NCI-H524 (cell line): ENCODE data around the gene PNKD.

Experiments
- DNase-seq, 2 experiments: peaks; one replicate each; lab custom pipeline; 2025; lab: John Stamatoyannopoulos, UW

Gene PNKD

DNA sequence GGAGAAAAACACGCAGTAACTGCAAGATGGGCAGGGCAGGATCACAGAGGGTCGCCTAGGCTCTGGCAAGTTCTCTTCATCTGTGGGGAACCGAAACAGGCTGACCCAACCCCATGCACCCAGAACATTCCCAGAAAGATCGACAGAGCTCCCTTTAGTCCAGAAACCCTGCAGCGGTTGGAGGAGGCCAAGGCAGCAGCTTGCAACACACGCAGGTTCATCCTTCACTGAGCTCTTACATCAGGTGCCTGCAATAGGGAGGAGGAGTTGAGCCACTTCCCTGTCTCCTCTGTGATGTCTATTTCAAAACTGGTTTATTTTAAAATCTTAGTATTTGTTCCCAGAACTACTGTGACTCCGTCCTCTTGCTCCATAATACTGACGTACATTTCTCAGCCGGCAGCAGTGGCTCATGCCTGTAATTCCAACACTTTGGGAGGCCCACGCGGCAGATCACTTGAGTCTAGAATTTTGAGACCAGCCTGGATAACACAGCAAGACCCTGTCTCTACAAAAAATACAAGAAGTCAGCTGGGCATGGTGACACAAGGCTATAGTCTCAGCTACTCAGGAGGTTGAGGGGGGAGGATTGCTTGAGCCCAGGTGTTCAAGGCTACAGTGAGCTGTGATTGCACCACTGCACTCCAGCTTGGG is 100.2 kb downstream of the PNKD start:
- no peak for DNase-seq

DNA sequence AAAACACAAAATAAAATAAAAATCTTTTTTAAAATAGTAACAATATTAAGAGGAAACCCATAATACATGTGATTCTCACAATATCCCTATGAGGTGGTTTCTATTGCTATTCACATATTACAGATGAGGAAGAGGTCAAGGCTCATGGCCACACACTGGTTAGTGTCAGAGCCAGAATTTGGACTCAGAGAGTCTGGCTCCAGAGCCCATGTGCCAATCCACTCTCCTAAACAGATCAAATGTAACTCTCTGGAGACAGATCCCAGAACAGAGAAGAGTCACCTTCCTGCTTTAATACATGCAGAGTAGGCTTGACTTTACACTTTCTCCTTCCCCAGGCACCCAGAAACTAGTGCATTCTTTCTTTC is 101.6 kb downstream of the PNKD start:
- DNase-seq: no peak

DNA sequence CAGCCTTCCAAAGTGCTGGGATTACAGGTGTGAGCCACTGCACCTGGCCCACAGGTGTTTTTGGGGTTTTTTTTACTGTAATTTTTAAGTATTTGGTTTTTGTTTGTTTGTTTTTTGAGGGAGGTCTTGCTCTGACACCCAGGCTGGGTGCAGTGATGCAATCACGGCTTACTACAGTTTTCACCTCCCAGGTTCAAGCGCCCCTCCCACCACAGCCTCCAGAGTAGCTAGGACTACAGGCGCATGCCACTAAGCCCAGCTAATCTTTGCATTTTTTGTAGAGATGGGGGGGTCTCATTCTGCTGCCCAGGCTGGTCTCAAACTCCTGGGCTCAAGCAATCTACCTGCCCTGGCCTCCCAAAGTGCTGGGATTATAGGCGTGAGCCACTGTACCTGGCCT is 104.5 kb downstream of the PNKD start:
- no peak for DNase-seq

DNA sequence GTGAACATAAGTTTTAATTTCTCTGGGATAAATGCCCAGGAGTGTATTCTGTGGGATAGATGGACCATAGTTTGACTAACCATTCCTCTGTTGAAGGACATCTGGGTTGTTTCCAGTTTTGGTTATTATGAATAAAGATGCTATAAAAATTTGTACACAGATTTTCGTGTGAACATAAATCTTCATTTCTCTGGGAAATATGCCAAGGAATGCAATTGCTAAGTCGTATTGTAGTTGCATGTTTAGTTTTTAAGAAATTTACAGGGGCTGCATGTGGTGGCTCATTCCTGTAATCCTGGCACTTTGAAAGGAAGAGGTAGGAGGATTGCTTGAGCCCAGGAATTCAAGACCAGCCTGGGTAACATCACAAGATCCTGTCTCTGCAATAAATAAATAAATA is 104.9 kb downstream of the PNKD start:
- DNase-seq: no peak

DNA sequence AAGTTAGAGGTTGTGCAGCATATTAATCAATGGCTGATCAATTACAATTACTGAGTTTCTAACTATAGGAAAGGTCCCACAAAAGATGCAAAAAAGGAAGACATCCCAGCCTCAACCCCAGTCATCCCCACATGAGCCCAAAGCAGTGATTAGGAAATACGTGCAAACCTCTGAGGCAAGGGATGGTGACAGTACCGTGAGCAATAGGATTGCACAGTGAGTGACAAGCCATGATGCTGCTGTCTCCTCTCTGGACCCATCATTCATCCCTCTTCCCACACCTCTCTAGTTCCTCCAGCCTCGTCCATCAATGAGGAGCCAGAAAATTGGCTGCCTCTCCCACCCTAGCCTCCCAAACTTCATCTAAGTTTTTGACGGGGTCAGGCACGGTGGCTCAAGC is 107.7 kb downstream of the PNKD start:
- no peak for DNase-seq

DNA sequence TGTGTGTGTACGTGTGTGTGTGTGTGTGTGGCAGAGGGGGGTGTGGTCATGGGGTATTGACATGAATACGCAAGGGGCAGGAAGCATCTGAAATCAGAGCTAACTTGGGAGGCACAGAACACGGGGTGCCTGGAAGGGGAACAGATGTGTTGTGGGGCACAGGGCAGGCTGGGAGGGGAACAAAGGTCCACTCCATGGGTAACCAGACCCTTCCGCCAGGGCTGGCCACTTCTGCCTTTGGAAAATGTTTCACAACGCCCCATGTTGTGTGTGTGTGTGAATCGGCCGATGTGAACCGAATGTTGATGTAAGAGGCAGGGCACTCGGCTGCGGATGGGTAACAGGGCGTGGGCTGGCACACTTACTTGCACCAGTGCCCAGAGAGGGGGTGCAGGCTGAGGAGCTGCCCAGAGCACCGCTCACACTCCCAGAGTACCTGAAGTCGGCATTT is 111.6 kb downstream of the PNKD start, which contains the start of gene SLC11A1:
Gene SLC11A1, plus strand, starts transcription at position 358 of the 451 bp plus-strand sequence. CDS start 96 bp downstream, outside the sequence.
- DNase-seq: no peak

DNA sequence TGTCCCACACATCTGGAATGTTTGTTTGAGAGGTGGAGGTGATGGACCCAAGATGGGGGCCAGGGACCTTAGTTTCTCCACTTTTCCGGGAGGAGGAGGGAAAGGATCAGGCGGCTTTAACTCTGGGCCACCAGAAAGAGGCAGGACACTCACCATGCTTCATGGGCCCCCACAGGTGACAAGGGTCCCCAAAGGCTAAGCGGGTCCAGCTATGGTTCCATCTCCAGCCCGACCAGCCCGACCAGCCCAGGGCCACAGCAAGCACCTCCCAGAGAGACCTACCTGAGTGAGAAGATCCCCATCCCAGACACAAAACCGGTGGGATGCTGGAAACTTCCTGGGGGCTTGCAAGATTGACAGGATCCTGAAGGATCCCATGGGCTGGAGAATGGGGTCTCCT is 112.5 kb downstream of the PNKD start:
- no peak for DNase-seq

DNA sequence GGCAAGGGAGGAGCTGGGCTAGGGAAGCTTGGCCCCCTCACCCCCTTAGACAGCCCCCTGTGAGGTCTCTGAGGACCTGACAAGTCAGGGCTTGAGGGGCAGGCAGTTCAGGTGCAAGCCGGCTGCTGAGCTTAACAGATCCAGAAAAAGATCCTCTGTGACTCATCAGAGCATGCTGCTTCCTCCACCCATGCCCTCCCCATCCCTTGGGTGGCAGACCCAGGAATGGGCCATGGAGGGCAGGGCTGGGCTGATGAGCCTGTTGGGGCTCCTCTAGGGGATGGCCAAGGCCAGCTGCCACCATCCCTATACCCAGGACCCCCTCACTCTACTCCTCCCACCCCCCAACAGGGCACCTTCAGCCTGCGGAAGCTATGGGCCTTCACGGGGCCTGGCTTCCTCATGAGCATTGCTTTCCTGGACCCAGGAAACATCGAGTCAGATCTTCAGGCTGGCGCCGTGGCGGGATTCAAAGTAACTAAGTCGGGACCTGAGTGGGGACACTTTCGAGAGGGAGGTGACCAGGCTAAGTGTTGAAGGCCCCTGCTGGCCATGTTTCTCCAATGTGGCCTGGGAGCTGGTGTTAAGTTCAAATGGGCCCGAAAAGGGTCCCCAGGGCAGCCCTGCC is 113.7 kb downstream of the PNKD start:
- DNase-seq: no peak

DNA sequence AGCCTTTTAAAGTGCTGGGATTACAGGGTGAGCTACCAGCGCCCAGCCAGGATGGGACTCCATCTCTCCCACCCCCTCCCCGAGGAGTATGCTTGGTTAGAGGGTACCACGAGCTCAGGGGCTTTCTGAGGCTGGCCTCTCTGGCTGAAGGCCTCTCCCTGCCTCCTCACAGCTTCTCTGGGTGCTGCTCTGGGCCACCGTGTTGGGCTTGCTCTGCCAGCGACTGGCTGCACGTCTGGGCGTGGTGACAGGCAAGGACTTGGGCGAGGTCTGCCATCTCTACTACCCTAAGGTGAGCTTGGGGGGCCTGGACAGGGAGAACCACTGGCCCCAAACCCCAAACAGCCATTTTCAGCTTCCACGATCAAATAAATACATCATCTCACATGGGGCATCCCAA is 114.7 kb downstream of the PNKD start:
- no peak for DNase-seq

DNA sequence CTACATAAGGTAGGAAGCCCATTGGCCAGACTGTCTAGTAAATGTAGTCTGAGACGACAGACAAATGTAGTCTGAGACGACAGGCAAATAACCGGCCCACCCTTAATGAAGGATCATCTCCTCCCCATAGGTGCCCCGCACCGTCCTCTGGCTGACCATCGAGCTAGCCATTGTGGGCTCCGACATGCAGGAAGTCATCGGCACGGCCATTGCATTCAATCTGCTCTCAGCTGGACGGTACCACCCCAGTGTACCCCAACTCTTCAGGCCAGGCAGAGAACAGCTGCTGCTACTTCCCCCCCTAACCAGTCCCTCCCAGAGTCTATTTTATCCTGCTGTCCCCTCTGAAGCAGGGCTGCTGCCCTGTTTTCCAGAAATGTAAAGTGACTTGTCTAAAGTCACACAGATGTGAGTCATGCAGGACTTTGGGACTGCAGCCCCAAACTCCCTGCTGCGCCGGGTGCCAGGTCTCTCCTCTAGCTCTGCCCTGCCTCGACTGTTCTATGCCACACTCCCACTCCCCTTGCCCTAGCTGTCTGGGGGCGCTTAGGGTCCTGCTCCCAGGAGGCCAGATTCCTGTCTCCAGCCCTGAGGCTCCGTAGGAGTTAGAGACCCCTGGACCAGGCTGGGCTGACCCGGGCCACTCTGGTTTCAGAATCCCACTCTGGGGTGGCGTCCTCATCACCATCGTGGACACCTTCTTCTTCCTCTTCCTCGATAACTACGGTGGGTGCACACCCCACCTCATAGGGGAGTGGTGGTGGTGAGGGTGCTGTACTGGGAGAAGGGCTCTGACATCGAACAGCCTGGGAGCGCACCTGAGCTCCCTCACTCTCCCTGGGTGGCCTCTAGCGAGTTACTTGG is 116.4 kb downstream of the PNKD start:
- DNase-seq: no peak

DNA sequence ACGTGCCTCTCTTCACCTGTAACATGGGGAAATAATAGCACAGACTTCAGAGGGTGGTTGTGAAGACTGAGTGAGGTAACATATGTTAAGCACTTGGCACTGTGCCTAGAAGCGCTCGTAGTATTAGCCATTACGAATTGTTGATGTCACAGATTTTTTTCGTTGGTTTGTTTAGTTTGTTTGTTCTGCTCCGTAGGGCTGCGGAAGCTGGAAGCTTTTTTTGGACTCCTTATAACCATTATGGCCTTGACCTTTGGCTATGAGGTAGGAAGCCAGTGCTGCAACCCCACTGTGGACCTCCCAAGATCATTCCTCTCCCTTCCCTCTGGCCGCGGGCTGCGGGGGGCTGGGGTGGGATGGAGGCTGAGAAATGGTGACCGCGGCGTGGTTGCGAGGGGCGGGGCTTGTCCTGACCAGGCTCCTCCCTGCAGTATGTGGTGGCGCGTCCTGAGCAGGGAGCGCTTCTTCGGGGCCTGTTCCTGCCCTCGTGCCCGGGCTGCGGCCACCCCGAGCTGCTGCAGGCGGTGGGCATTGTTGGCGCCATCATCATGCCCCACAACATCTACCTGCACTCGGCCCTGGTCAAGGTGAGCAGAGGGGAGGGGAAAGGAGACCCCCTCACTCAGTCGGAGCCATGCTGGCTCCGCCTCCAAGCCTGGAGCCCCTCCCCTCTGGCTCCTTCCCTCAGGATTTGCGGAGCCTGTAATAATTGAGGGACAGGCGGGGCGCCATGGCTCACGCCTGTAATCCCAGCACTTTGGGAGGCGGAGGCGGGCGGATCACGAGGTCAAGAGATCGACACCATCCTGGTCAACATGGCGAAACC is 117.3 kb downstream of the PNKD start:
- peak; percentile 55 to 73 for DNase-seq

DNA sequence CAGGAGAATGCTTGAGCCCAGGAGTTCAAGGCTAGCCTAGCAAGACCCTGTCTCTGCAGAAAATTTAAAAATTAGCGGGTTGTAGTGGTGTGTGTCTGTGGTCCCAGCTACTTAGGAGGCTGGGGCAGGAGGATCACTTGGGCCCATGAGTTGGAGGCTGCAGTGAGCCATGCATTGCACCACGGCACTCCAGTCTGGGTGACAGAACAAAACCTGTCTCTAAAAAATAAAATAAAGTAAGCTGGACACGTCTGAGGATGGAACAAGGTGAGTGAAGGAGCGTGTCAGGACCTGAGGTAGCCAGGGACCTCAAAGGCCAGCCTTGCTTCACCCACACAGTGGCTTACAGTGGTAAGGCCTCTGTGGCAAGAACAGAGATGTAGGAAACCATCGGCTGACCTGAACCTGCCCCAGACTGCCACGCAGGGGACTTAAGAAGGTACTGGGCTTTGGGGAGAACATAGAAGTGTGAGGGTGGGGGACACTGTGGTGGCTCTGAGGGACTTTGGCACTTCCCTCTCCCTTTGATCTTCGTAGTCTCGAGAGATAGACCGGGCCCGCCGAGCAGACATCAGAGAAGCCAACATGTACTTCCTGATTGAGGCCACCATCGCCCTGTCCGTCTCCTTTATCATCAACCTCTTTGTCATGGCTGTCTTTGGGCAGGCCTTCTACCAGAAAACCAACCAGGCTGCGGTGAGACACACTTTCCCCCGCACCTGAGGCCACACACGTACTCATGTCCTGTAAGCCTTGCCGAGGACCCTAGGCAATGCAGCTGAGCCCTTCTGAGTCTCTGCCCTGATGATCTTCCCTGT is 119.2 kb downstream of the PNKD start:
- DNase-seq: no peak

DNA sequence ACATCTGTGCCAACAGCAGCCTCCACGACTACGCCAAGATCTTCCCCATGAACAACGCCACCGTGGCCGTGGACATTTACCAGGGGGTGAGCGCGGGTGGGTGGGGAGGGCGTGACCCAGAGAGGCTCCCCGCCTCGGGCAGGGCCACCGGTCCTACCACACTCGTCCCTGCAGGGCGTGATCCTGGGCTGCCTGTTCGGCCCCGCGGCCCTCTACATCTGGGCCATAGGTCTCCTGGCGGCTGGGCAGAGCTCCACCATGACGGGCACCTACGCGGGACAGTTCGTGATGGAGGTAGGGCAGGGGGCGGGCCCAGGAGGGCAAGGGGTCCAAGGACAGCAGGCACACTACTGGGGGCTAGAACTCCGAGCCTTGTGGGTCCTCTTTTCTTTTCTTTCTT is 120.9 kb downstream of the PNKD start:
- DNase-seq: no peak

DNA sequence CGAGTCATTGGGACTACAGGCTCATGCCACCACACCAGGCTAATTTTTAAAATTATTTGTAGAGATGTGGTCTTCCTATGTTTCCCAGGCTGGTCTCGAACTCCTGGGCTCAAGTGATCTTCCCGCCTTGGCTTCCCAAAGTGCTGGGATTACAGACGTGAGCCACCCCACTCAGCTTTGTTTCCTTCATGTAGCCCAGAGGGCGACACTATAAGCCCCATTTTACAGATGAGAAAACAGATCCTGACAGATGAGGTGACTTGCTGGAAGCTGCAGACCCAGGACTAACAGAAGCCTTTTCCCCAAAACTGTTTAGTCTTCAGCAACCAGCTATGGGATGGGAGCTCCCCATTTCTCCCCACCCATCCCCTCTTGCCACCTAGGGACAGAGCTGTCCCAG is 122.1 kb downstream of the PNKD start:
- no peak for DNase-seq

DNA sequence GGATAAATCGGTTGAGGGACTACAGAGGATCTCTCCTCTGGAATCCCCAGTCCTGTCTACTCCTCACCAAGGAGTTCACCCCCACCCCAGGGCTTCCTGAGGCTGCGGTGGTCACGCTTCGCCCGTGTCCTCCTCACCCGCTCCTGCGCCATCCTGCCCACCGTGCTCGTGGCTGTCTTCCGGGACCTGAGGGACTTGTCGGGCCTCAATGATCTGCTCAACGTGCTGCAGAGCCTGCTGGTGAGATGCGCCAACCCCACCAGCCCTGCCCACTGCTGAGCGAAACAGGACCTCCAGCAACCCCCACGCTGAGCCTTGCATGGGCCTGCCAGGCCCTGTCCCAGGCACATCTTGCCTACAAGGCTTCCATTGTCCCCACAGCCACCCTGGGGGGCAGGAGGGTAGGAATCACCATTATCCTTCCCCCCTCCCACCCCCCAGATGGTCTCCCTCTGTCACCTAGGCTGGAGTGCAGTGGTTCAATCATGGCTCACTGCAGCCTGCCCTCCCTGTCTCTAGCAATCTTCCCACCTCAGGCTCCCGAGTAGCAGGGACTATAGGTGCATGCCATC is 122.7 kb downstream of the PNKD start:
- no peak for DNase-seq

DNA sequence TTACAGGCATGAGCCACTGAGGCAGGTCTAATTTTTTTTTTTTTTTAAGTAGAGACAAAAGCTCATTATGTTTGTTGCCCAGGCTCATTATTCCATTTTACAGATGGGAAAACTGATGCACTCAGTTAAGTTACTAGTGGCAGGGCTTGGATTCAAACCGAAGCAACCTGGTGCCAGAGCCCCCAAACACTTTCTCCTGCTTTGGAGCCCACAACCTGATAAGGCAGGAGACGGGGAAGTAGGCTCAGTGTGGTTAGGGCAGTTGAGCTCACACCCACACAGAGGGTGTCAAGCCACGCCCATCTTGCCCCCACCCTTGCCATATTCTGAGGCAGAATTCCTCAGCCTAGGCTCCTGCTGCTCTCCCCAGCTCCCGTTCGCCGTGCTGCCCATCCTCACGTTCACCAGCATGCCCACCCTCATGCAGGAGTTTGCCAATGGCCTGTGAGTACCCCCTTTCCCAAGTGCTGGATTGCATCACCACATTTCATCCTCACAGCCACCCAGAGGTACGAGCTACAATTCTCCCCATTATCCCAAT is 123.5 kb downstream of the PNKD start:
- DNase-seq: no peak

DNA sequence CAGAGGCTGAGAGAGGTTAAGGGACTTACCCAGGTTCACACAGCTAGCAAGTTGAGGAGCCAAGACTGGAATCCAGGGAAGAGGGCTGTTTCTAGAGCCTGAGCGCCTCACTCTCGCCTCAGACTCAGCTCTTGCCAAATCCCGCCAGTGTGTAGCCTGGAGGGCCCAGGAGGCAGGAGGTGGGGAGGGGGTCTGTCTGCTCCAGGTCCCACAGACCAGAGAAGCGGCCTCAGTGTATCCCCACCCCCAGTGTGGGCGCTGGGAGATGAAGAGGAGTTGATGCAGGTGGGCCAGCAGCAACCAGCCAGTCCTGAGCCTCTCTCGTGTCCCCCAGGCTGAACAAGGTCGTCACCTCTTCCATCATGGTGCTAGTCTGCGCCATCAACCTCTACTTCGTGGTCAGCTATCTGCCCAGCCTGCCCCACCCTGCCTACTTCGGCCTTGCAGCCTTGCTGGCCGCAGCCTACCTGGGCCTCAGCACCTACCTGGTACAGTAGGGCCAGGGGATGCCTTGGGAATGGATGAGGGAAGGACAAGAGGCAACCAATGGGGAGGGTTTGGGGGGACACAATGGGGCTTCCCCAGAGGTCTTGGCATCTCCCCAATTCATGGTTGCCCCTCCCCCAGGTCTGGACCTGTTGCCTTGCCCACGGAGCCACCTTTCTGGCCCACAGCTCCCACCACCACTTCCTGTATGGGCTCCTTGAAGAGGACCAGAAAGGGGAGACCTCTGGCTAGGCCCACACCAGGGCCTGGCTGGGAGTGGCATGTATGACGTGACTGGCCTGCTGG is 124.2 kb downstream of the PNKD start:
- DNase-seq: no peak

DNA sequence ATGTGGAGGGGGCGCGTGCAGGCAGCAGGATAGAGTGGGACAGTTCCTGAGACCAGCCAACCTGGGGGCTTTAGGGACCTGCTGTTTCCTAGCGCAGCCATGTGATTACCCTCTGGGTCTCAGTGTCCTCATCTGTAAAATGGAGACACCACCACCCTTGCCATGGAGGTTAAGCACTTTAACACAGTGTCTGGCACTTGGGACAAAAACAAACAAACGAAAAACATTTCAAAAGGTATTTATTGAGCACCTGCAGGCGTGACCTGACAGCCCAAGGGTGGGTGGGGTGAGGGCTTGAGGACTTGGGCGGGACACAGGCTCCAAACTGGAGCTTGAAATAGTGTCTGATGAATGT is 124.7 kb downstream of the PNKD start:
- no peak for DNase-seq

DNA sequence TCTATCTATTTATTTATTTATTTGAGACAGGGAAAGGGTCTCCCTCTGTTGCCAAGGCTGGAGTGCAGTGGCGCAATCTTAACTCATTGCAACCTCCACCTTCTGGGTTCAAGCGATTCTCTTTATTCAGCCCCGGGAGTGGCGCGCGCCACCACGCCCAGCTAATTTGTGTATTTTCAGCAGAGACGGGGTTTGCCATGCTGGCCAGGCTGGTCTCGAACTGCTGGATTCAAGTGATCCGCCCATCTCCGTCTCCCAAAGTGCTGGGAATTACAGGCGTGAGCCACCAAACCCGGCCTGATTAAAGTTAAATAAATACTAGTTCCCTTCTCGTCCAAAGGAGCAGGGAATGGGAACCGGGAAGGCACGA is 125.1 kb downstream of the PNKD start:
- DNase-seq: no peak
